NCI-H82 (cell line): ENCODE measurements around the gene ESF1.

Experiments used
- DNase-seq: peaks from one replicate; lab custom pipeline; 2025; lab: John Stamatoyannopoulos, UW

Gene ESF1

GRCh38 chr20:13678944-13679343 lies 105.8 kb downstream of the ESF1 start:
- DNase-seq, result no peak

- no peak for DNase-seq
Measured at GRCh38 chr20:13677241-13677640, 107.5 kb downstream of the ESF1 start.

DNA sequence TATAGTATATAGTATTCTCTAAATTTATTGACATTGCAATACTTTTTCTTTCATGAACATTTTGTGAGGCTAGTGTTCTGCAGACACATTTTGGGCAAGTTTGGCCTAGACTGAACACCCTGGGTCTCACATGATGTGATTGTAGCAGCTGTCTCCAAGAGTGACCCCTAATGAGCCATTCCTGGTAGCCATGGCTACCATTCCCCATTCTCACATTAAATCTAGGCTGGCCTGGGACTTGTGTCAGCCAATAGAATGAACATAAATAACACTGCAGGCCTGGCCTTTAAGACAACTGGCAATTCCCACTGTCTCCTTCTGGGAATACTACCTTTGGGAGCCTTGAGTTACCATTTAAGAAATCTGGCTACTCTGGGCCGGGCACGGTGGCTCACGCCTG lies 108.0 kb downstream of the ESF1 start:
- no peak for DNase-seq

- DNase-seq, result no peak
Measured at GRCh38 chr20:13672690-13673089, 112.0 kb downstream of the ESF1 start.

DNA sequence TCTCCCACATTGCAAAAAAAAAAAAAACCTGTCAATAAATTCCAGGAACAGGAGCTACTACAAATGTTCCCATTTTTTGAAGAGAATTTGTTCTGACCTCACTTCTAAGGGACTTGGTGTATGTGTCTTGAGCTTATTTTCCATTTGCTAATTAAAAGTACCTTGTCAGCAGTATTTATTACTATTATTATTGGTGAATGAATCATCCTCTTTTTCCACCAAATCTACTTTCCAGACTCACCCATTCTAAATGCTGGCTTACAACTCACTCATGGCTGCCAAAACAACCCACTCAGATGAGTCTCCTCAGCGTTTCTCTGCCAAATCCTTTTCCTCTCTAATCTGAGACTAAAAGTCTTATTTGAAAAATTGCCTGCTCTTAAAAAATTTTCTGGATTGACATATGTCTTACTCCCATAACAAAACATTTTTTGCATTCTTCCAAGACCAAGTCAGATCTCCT lies 112.8 kb downstream of the ESF1 start:
- no peak for DNase-seq

- no peak for DNase-seq
Measured at GRCh38 chr20:13671512-13671911, 113.2 kb downstream of the ESF1 start.

DNA sequence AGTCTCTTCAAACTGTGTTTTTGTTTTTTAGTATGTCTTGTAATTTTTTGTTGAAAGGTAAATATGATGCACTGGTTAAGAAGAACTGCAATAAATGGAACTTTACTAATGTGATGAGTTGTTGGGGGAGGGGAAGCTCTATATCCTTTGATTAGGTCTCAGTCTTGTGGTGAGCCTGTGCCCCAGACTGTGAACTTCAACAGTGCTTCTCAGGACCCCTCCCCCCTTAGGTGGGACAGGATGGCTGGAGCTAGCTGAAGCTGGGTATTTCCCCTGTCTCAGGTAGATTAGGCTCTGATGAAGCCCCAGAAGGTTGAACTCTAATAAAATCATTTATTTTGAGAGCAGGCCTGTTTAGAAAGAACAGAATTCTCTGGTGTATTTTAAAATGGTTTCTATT lies 114.6 kb downstream of the ESF1 start:
- DNase-seq, result no peak

DNA sequence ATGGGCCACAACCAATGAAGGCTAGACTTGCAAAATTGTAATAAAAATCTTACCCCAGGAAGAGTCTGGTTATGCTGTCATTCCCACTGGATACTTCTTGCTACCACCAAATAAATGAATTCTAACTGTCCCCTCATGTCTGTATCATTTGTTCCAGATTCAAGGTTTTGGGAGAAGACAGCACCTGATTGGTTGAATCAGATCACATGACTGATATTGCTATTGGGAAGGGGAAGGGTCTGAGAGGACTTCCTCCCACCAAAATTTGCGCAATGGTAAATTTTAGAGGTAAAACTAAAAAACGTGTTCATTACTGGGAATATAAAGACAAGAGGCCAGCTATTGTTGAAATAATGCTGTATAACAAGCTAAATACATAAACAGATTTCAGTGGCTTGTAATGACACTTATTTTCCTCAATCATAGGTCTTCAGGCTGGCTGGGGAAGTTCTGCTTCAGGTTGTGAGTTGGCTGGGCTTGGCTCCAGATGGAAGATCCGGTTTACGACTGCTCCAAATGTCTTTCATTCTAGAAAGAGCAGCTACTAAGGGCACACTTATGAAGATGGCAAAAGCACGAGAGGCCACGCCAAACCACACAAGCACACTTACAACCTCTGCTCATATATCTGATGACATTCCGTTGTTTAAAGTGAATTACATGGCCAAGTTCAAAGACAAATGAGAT lies 118.9 kb downstream of the ESF1 start:
- no peak for DNase-seq
